HG02759 (cell line): ENCODE results near the gene TMEM139.
"Not testable (repeated sequence)": the region's sequence is repeated elsewhere in the genome, so short reads cannot be mapped to it uniquely, and the experiment has no call there.

Experiments
- ATAC-seq: cut with Tn5 transposase; IDR thresholded peaks from one replicate; pipeline ENCODE4 v1.9.1; 2021; ENCODE audit warnings: mild to moderate bottlenecking, moderate library complexity; ENCODE audit not compliant: unreplicated experiment

The TMEM139 gene

GRCh38 chr7:143257501-143257900 is 27.3 kb upstream of the TMEM139 start:
- ATAC-seq, result no peak

- peak; percentile 37 for ATAC-seq
Measured at GRCh38 chr7:143258831-143259230, 25.9 kb upstream of the TMEM139 start.

GRCh38 chr7:143259765-143260164 is 25.0 kb upstream of the TMEM139 start:
- no peak for ATAC-seq

- no peak for ATAC-seq
Measured at GRCh38 chr7:143261901-143262300, 22.9 kb upstream of the TMEM139 start.

- peak; percentile 98 for ATAC-seq
Measured at GRCh38 chr7:143263266-143264195, 21.2 kb upstream of the TMEM139 start, which contains the start of gene GSTK1. Gene GSTK1 (plus strand): TSS chr7:143263441. CDS start chr7:143263514, 73 bp downstream.

- ATAC-seq, result not testable (repeated sequence)
Measured at GRCh38 chr7:143264196-143264568, 20.6 kb upstream of the TMEM139 start.

GRCh38 chr7:143265017-143265693 is 19.6 kb upstream of the TMEM139 start:
- ATAC-seq, result no peak

GRCh38 chr7:143269251-143269650 is 15.5 kb upstream of the TMEM139 start:
- ATAC-seq, result no peak

GRCh38 chr7:143271240-143271639 is 13.5 kb upstream of the TMEM139 start:
- ATAC-seq, result no peak

- no peak for ATAC-seq
Measured at GRCh38 chr7:143272871-143273270, 11.9 kb upstream of the TMEM139 start.

- no peak for ATAC-seq
Measured at GRCh38 chr7:143279186-143280098, 5.3 kb upstream of the TMEM139 start.

GRCh38 chr7:143280160-143280559 is 4.6 kb upstream of the TMEM139 start:
- ATAC-seq, result no peak

GRCh38 chr7:143280566-143280965 is 4.2 kb upstream of the TMEM139 start:
- ATAC-seq, result no peak

- no peak for ATAC-seq
Measured at GRCh38 chr7:143281529-143281928, 3.2 kb upstream of the TMEM139 start.

- no peak for ATAC-seq
Measured at GRCh38 chr7:143282124-143282523, 2.6 kb upstream of the TMEM139 start.

GRCh38 chr7:143283381-143283780 is 1.4 kb upstream of the TMEM139 start:
- no peak for ATAC-seq

GRCh38 chr7:143285470-143285778 is 666 bp downstream of the TMEM139 start:
- ATAC-seq, result no peak

GRCh38 chr7:143285806-143286521 is 1.2 kb downstream of the TMEM139 start:
- no peak for ATAC-seq

GRCh38 chr7:143286522-143286890 is 1.7 kb downstream of the TMEM139 start:
- no peak for ATAC-seq

- no peak for ATAC-seq
Measured at GRCh38 chr7:143287339-143287934, 2.7 kb downstream of the TMEM139 start.
